Measurements from ENCODE around the gene LUC7L.
"Not testable (repeated sequence)": the region's sequence is repeated elsewhere in the genome, so short reads cannot be mapped to it uniquely, and the experiment has no call there.

Gene LUC7L

DNA sequence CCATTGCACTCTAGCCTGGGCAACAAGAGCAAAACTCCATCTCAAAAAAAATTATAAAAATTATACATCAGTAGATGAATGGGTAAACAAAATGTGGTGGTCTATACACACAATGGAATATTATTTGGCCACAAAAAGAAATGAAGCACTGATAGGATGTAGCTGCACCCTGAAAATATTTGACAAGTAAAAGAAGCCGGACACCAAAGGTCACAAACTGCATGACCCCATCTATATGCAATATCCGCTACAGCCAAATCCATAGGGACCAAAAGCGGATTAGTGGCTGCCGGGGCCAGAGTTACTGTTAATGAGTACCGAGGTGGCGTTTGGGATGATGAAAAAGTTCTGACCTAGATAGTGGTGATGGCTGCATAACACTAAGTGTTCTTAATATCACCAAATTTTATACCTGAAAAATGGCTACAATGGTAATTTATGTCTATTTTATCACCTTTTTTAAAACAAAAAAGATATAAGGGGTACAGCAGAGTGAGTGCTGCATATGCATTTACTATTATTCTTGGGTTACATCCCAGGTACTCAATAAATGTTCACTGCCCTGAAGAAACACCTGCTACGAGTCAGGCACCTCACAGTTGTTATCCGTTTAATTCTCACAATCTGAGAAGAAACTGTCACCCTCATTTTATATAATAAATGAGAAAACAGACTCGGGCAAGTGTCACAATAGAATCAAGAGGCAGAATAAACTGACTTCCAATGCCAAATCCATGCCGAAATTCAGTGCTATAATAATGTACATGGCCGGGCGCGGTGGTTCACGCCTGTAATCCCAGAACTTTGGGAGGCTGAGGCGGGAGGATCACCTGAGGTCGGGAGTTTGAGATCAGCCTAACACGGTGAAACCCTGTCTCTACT lies 49.8 kb downstream of the LUC7L start:
- no peak for DNase-seq (ENCODE audit: low read depth)

DNA sequence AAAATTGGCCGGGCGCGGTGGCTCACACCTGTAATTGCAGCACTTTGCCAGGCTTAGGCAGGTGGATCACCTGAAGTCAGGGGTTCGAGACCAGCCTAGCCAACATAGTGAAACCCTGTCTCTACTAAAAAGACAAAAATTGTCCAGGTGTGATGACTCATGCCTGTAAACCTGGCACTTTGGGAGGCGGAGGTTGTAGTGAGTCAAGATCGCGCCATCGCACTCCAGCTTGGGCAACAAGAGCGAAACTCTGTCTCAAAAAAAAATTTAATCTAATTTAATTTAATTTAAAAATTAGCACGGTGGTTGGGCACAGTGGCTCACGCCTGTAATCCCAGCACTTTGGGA lies 50.6 kb downstream of the LUC7L start:
- DNase-seq (ENCODE audit: low read depth), result no peak

DNA sequence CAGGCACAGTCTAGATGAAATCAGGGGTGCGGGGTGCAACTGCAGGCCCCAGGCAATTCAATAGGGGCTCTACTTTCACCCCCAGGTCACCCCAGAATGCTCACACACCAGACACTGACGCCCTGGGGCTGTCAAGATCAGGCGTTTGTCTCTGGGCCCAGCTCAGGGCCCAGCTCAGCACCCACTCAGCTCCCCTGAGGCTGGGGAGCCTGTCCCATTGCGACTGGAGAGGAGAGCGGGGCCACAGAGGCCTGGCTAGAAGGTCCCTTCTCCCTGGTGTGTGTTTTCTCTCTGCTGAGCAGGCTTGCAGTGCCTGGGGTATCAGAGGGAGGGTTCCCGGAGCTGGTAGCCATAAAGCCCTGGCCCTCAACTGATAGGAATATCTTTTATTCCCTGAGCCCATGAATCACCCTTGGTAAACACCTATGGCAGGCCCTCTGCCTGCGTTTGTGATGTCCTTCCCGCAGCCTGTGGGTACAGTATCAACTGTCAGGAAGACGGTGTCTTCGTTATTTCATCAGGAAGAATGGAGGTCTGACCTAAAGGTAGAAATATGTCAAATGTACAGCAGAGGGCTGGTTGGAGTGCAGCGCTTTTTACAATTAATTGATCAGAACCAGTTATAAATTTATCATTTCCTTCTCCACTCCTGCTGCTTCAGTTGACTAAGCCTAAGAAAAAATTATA lies 51.1 kb downstream of the LUC7L start:
- DNase-seq (ENCODE audit: low read depth), result no peak

- no peak for DNase-seq (ENCODE audit: low read depth)
Measured at GRCh38 chr16:177394-177822, 51.8 kb downstream of the LUC7L start.

DNA sequence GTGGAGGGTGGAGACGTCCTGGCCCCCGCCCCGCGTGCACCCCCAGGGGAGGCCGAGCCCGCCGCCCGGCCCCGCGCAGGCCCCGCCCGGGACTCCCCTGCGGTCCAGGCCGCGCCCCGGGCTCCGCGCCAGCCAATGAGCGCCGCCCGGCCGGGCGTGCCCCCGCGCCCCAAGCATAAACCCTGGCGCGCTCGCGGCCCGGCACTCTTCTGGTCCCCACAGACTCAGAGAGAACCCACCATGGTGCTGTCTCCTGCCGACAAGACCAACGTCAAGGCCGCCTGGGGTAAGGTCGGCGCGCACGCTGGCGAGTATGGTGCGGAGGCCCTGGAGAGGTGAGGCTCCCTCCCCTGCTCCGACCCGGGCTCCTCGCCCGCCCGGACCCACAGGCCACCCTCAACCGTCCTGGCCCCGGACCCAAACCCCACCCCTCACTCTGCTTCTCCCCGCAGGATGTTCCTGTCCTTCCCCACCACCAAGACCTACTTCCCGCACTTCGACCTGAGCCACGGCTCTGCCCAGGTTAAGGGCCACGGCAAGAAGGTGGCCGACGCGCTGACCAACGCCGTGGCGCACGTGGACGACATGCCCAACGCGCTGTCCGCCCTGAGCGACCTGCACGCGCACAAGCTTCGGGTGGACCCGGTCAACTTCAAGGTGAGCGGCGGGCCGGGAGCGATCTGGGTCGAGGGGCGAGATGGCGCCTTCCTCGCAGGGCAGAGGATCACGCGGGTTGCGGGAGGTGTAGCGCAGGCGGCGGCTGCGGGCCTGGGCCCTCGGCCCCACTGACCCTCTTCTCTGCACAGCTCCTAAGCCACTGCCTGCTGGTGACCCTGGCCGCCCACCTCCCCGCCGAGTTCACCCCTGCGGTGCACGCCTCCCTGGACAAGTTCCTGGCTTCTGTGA lies 52.5 kb downstream of the LUC7L start, which contains the start of gene HBA1:
TSS of gene HBA1 (plus strand) at position 204 of the 906 bp plus-strand sequence. CDS start at position 241, 37 bp downstream.
- not testable (repeated sequence) for DNase-seq (ENCODE audit: low read depth)

DNA sequence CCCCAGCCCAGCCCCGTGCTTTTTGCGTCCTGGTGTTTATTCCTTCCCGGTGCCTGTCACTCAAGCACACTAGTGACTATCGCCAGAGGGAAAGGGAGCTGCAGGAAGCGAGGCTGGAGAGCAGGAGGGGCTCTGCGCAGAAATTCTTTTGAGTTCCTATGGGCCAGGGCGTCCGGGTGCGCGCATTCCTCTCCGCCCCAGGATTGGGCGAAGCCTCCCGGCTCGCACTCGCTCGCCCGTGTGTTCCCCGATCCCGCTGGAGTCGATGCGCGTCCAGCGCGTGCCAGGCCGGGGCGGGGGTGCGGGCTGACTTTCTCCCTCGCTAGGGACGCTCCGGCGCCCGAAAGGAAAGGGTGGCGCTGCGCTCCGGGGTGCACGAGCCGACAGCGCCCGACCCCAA lies 53.2 kb downstream of the LUC7L start:
- not testable (repeated sequence) for DNase-seq (ENCODE audit: low read depth)

GRCh38 chr16:175011-175949 lies 54.0 kb downstream of the LUC7L start:
- DNase-seq (ENCODE audit: low read depth), result no peak

DNA sequence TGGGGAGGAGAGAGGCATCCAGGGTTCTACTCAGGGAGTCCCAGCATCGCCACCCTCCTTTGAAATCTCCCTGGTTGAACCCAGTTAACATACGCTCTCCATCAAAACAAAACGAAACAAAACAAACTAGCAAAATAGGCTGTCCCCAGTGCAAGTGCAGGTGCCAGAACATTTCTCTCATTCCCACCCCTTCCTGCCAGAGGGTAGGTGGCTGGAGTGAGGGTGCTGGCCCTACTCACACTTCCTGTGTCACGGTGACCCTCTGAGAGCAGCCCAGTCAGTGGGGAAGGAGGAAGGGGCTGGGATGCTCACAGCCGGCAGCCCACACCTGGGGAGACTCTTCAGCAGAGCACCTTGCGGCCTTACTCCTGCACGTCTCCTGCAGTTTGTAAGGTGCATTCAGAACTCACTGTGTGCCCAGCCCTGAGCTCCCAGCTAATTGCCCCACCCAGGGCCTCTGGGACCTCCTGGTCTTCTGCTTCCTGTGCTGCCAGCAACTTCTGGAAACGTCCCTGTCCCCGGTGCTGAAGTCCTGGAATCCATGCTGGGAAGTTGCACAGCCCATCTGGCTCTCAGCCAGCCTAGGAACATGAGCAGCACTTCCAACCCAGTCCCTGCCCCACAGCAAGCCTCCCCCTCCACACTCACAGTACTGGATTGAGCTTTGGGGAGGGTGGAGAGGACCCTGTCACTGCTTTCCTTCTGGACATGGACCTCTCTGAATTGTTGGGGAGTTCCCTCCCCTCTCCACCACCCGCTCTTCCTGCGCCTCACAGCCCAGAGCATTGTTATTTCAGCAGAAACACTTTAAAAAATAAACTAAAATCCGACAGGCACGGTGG lies 55.1 kb downstream of the LUC7L start:
- not testable (repeated sequence) for DNase-seq (ENCODE audit: low read depth)

DNA sequence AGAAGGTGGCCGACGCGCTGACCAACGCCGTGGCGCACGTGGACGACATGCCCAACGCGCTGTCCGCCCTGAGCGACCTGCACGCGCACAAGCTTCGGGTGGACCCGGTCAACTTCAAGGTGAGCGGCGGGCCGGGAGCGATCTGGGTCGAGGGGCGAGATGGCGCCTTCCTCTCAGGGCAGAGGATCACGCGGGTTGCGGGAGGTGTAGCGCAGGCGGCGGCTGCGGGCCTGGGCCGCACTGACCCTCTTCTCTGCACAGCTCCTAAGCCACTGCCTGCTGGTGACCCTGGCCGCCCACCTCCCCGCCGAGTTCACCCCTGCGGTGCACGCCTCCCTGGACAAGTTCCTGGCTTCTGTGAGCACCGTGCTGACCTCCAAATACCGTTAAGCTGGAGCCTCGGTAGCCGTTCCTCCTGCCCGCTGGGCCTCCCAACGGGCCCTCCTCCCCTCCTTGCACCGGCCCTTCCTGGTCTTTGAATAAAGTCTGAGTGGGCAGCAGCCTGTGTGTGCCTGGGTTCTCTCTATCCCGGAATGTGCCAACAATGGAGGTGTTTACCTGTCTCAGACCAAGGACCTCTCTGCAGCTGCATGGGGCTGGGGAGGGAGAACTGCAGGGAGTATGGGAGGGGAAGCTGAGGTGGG lies 55.9 kb downstream of the LUC7L start:
- not testable (repeated sequence) for DNase-seq (ENCODE audit: low read depth)

- DNase-seq (ENCODE audit: low read depth), result not testable (repeated sequence)
Measured at GRCh38 chr16:172374-172941, 56.8 kb downstream of the LUC7L start, which contains the start of gene HBA2. Gene HBA2, plus strand, starts transcription at chr16:172876. Its CDS starts 37 bp downstream, at chr16:172913.

- DNase-seq (ENCODE audit: low read depth), result no peak
Measured at GRCh38 chr16:170788-171187, 58.5 kb downstream of the LUC7L start.

- not testable (repeated sequence) for DNase-seq (ENCODE audit: low read depth)
Measured at GRCh38 chr16:170088-170507, 59.2 kb downstream of the LUC7L start.

- DNase-seq (ENCODE audit: low read depth), result no peak
Measured at GRCh38 chr16:169014-169413, 60.2 kb downstream of the LUC7L start.

DNA sequence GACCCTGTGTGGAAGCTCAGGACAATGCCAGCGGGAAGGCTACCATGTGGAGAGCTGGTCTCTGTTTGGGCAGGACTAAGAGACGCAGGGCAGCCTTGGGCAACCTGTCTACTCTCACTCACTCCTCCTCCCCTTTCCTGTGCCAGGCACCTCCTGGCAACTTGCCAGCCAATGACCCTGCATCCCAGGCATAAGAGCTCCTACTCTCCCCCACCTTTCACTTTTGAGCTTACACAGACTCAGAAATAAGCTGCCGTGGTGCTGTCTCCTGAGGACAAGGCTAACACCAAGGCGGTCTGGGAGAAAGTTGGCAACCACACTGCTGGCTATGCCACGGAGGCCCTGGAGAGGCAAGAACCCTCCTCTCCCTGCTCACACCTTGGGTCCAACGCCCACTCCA lies 60.8 kb downstream of the LUC7L start:
- no peak for DNase-seq (ENCODE audit: low read depth)

GRCh38 chr16:167122-167690 lies 62.0 kb downstream of the LUC7L start:
- DNase-seq (ENCODE audit: low read depth), result no peak

DNA sequence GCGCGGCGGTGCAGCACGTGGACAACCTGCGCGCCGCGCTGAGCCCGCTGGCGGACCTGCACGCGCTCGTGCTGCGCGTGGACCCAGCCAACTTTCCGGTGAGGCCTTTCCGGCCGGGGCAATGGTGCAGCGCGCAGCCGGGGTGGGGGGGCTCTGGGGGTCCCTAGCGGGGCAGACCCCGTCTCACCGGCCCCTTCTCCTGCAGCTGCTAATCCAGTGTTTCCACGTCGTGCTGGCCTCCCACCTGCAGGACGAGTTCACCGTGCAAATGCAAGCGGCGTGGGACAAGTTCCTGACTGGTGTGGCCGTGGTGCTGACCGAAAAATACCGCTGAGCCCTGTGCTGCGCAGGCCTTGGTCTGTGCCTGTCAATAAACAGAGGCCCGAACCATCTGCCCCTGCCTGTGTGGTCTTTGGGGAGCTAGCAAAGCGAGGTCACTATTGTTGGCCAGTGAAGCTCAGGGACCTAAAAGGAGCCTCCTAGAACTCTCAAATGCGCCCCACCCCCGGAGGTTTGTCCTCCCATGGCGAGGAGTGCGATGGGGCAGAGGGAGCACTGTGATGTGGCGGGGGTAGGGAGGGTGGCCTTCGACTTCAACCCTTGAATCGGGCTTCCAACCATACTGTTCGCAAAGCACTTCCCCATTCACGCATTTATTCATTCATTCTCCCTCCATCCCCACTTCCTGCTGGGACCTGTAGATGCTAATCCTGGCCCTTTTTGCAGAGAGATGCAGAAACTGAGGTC lies 62.7 kb downstream of the LUC7L start:
- no peak for DNase-seq (ENCODE audit: low read depth)

GRCh38 chr16:165539-166374 lies 63.5 kb downstream of the LUC7L start, which contains the start of gene HBM:
Gene HBM, plus strand, starts transcription at chr16:165978. Its CDS starts 20 bp downstream, at chr16:165998.
- no peak for DNase-seq (ENCODE audit: low read depth)

Data from stimulated activated CD8-positive, alpha-beta memory T cell treated with anti-CD3 and anti-CD28 coated beads, Interleukin-15, amount 100 ng/mL, for 24 hours (primary cell).